Thyroid gland (tissue), 4 donors: ENCODE measurements around the gene PET100. TPM values are rescaled to one million over a fixed set of nuclear protein-coding genes. Genes with fewer than 3 reads are reported as not detected.

Source experiments
- DNase-seq, 2 donors: peaks; one replicate each; pipeline ENCODE4 v3.0.0-alpha.2; 2019
- H3K27ac ChIP-seq, 3 donors: fragments of 200-600 bp; sonication (generic); 1 replicate in 2 of 3; 2 replicates in 1 of 3; pipeline ENCODE4 v1.5.1; 2016 to 2019; ENCODE audit warnings: mild to moderate bottlenecking in 1 of 3, moderate library complexity in 1 of 3
- H3K27me3 ChIP-seq: fragments of 200-600 bp; sonication (generic); one replicate; pipeline ENCODE4 v1.5.1; 2019
- H3K36me3 ChIP-seq, 2 donors: fragments of 200-600 bp; sonication (generic); one replicate each; pipeline ENCODE4 v1.5.1; 2016 to 2019
- H3K4me1 ChIP-seq, 2 donors: fragments of 200-600 bp; sonication (generic); one replicate each; pipeline ENCODE4 v1.5.1; 2017 to 2019
- H3K4me3 ChIP-seq, 3 donors: fragments of 200-600 bp; sonication (generic); replicated peaks in 1 of 3; 1 replicate in 2 of 3; 2 replicates in 1 of 3; pipeline ENCODE4 v1.5.1; 2016; ENCODE audit warnings: mild to moderate bottlenecking in 1 of 3
- H3K9me3 ChIP-seq: fragments of 200-600 bp; sonication (generic); one replicate; pipeline ENCODE4 v1.5.1; 2017
- POLR2A ChIP-seq, 2 donors: fragments of 450-650 bp; IDR thresholded peaks; one replicate each; pipeline ENCODE4 v1.6.1; 2017; ENCODE audit warnings: antibody characterized with exemption in 2 of 2, mild to moderate bottlenecking in 2 of 2, moderate library complexity in 1 of 2
- WGBS, 2 donors: methylation state at CpG; one replicate each; pipeline ENCODE4 v1.1.5; 2017; 5-methylcytosine and 5-hydroxymethylcytosine counted together
- intact Hi-C: fragments of 100-400 bp; cut with DNase I; formaldehyde crosslinking; loops from one replicate; pipeline ENCODE4 v1.15.1; 2023
- total RNA-seq, 4 donors: library from RNA; depleted of rRNA; stranded (reverse); fragments of >200 nt; gene quantifications; one replicate each; pipeline ENCODE4 v1.2.3, GENCODE V29; 2016
- TF ChIP-seq, protein P1 (sequence below), 6 experiments: fragments of 200-600 bp in 3 of 6; fragments of 450-650 bp in 3 of 6; sonication (generic) in 3 of 6; IDR thresholded peaks; one replicate each; pipeline ENCODE4 v1.5.1; 2016 to 2019; ENCODE audit warnings: antibody characterized with exemption in 6 of 6, mild to moderate bottlenecking in 2 of 6, inconsistent platforms in 1 of 6, moderate library complexity in 1 of 6

Gene PET100
- total RNA-seq, 4 donors from 2014 or later, result 6.0 to 45.5 (median 13.9) TPM

- WGBS, 2 donors, result 0 to 1% methylated on average over 15 to 28 of the region's 78 CpGs
- Histone ChIP-seq H3K27ac (no peak within 1 kb of the TSS), H3K36me3 (no peaks in the 10 kb centered on the region), H3K9me3 (no peaks in the 10 kb centered on the region), H3K4me3 (peak within 1 kb of the TSS; percentile 30 to 53 (median 46)), H3K27me3 (no peaks in the 10 kb centered on the region), H3K4me1 (peaks cover 0 to 9% of the 10 kb centered on the region in 2 donors)
- intact Hi-C loops, result no loop called here
- TF ChIP-seq POLR2A (IDR thresholded peaks at IDR 0.05), result peak in 1 of 2 donors; percentile 77
- TF ChIP-seq, protein P1, sequence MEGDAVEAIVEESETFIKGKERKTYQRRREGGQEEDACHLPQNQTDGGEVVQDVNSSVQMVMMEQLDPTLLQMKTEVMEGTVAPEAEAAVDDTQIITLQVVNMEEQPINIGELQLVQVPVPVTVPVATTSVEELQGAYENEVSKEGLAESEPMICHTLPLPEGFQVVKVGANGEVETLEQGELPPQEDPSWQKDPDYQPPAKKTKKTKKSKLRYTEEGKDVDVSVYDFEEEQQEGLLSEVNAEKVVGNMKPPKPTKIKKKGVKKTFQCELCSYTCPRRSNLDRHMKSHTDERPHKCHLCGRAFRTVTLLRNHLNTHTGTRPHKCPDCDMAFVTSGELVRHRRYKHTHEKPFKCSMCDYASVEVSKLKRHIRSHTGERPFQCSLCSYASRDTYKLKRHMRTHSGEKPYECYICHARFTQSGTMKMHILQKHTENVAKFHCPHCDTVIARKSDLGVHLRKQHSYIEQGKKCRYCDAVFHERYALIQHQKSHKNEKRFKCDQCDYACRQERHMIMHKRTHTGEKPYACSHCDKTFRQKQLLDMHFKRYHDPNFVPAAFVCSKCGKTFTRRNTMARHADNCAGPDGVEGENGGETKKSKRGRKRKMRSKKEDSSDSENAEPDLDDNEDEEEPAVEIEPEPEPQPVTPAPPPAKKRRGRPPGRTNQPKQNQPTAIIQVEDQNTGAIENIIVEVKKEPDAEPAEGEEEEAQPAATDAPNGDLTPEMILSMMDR (IDR thresholded peaks at IDR 0.05), result no peak
- DNase-seq, result peak; percentile 62 to 73
Measured at GRCh38 chr19:7595466-7596133, 34.0 kb upstream of the PET100 start, which contains the start of gene CAMSAP3. CAMSAP3 (plus strand) TSS chr19:7595863; CDS start chr19:7596003, 140 bp downstream.

- intact Hi-C loops, result no loop called here
- no peak for TF ChIP-seq POLR2A (IDR thresholded peaks at IDR 0.05)
- TF ChIP-seq, protein P1 (IDR thresholded peaks at IDR 0.05), result no peak
- WGBS, 2 donors, result 4 to 6% methylated on average over 13 to 46 of the region's 70 CpGs
- Histone ChIP-seq H3K4me3 (peak overlapping the region in 2 of 3 donors; percentile 46 to 53), H3K27ac (no peak overlapping the region), H3K36me3 (no peaks in the 10 kb centered on the region), H3K9me3 (no peaks in the 10 kb centered on the region), H3K27me3 (no peaks in the 10 kb centered on the region), H3K4me1 (peaks cover 0 to 9% of the 10 kb centered on the region in 2 donors)
- no peak for DNase-seq
Measured at GRCh38 chr19:7596211-7596937, 33.2 kb upstream of the PET100 start.

- Histone ChIP-seq H3K9me3 (no peaks in the 10 kb centered on the region), H3K27me3 (no peaks in the 10 kb centered on the region), H3K4me3 (no peak overlapping the region), H3K27ac (no peak overlapping the region), H3K36me3 (no peaks in the 10 kb centered on the region), H3K4me1 (peaks cover 4 to 14% of the 10 kb centered on the region in 2 donors)
- WGBS, 2 donors, result 83 to 88% methylated on average over 9 of the region's 9 CpGs
- intact Hi-C loops, result no loop called here
- DNase-seq, result no peak
- TF ChIP-seq, protein P1 (IDR thresholded peaks at IDR 0.05), result no peak
- TF ChIP-seq POLR2A (IDR thresholded peaks at IDR 0.05), result no peak
Measured at GRCh38 chr19:7597689-7598088, 31.9 kb upstream of the PET100 start.

- Histone ChIP-seq H3K4me3 (no peak overlapping the region), H3K27ac (no peak overlapping the region), H3K27me3 (no peaks in the 10 kb centered on the region), H3K9me3 (no peaks in the 10 kb centered on the region), H3K4me1 (peaks cover 8 to 17% of the 10 kb centered on the region in 2 donors), H3K36me3 (no peaks in the 10 kb centered on the region)
- WGBS, 2 donors, result 74 to 82% methylated on average over 6 of the region's 6 CpGs
- TF ChIP-seq, protein P1 (IDR thresholded peaks at IDR 0.05), result no peak
- TF ChIP-seq POLR2A (IDR thresholded peaks at IDR 0.05), result no peak
- intact Hi-C loops, result no loop called here
- DNase-seq, result no peak
Measured at GRCh38 chr19:7598180-7598579, 31.4 kb upstream of the PET100 start.

- no peaks in the 10 kb centered on the region for H3K27me3 ChIP-seq
- H3K27ac ChIP-seq, result no peak overlapping the region
- H3K4me3 ChIP-seq, result no peak overlapping the region
- H3K4me1 ChIP-seq, result peaks cover 12 to 21% of the 10 kb centered on the region in 2 donors
- TF ChIP-seq POLR2A (IDR thresholded peaks at IDR 0.05), result no peak
- TF ChIP-seq, protein P1 (IDR thresholded peaks at IDR 0.05), result no peak
- H3K36me3 ChIP-seq, result no peaks in the 10 kb centered on the region
- intact Hi-C loops, result no loop called here
- H3K9me3 ChIP-seq, result no peaks in the 10 kb centered on the region
- no peak for DNase-seq
Measured at GRCh38 chr19:7600721-7601120, 28.9 kb upstream of the PET100 start.
